WTC11 (cell line): Measurements from ENCODE around the gene SBF2. TPM values are rescaled to one million over a fixed set of nuclear protein-coding genes. Genes with fewer than 3 reads are reported as not detected.

ENCODE experiments used
- ATAC-seq: fragments of 200-7000 bp; cut with Tn5 transposase; 2 replicates; pipeline ENCODE4 v1.10.0; 2021; ENCODE audit warnings: mild to moderate bottlenecking, moderate library complexity
- CTCF ChIA-PET: fragments of 300-600 bp; sonication (Branson Sonifier 250); formaldehyde crosslinking; loops from one replicate; lab custom pipeline; 2021; ENCODE audit warnings: antibody characterized with exemption; lab: Charles Lee
- POLR2A ChIA-PET: fragments of 350-600 bp; sonication (Branson Sonifier 250); formaldehyde crosslinking; loops from one replicate; lab custom pipeline; 2021; ENCODE audit warnings: antibody characterized with exemption; lab: Charles Lee
- DNase-seq: peaks from one replicate; pipeline ENCODE4 v3.0.0; 2021; ENCODE audit warnings: low spot score
- H3K27ac Mint-ChIP-seq: 2 replicates; pipeline ENCODE4 v1.8.0; 2021; ENCODE audit warnings: mixed read lengths
- H3K27me3 Mint-ChIP-seq: 2 replicates; pipeline ENCODE4 v1.8.0; 2021; ENCODE audit warnings: low read depth, mild to moderate bottlenecking, moderate library complexity, mixed read lengths
- H3K36me3 Mint-ChIP-seq: 2 replicates; pipeline ENCODE4 v1.8.0; 2021; ENCODE audit warnings: mixed read lengths
- H3K4me1 Mint-ChIP-seq: 2 replicates; pipeline ENCODE4 v1.8.0; 2022; ENCODE audit warnings: mixed read lengths
- H3K4me3 Mint-ChIP-seq: 2 replicates; pipeline ENCODE4 v1.8.0; 2021; ENCODE audit warnings: mild to moderate bottlenecking, moderate library complexity, mixed read lengths
- H3K9me3 Mint-ChIP-seq: 2 replicates; pipeline ENCODE4 v1.8.0; 2021; ENCODE audit warnings: mixed read lengths
- ATF2 ChIP-seq: sonication (generic); formaldehyde crosslinking; IDR thresholded peaks from 2 replicates; pipeline ENCODE4 v1.8.1; 2022; ENCODE audit warnings: low read depth, missing genetic modification reagents, borderline replicate concordance
- ATF3 ChIP-seq: sonication (generic); formaldehyde crosslinking; conservative IDR thresholded peaks from 2 replicates; pipeline ENCODE4 v1.8.1; 2022; ENCODE audit warnings: mild to moderate bottlenecking, missing genetic modification reagents
- CREB1 ChIP-seq: sonication (generic); formaldehyde crosslinking; IDR thresholded peaks from 2 replicates; pipeline ENCODE4 v1.8.0; 2023; ENCODE audit warnings: mild to moderate bottlenecking, missing genetic modification reagents
- E2F4 ChIP-seq: sonication (generic); formaldehyde crosslinking; IDR thresholded peaks from 2 replicates; pipeline ENCODE4 v1.8.1; 2022; ENCODE audit warnings: low read depth, mild to moderate bottlenecking, moderate library complexity, missing genetic modification reagents, borderline replicate concordance
- EMX1 ChIP-seq: fragments of 250-450 bp; sonication (Bioruptor Pico); IDR thresholded peaks from 2 replicates; pipeline ENCODE4 v1.8.0; 2021; ENCODE audit warnings: mild to moderate bottlenecking
- GABPB1 ChIP-seq: sonication (generic); formaldehyde crosslinking; IDR thresholded peaks from 2 replicates; pipeline ENCODE4 v1.8.1; 2023; ENCODE audit warnings: mild to moderate bottlenecking, missing genetic modification reagents
- KAT7 ChIP-seq: sonication (generic); formaldehyde crosslinking; IDR thresholded peaks from 2 replicates; pipeline ENCODE4 v1.8.1; 2023; ENCODE audit warnings: missing genetic modification reagents, mild to moderate bottlenecking, borderline replicate concordance
- NFE2L1 ChIP-seq: sonication (generic); formaldehyde crosslinking; IDR thresholded peaks from 2 replicates; pipeline ENCODE4 v1.8.1; 2023; ENCODE audit warnings: missing genetic modification reagents
- NR2C2 ChIP-seq: sonication (generic); formaldehyde crosslinking; IDR thresholded peaks from 2 replicates; pipeline ENCODE4 v1.8.0; 2022; ENCODE audit warnings: mild to moderate bottlenecking, missing genetic modification reagents
- STAT6 ChIP-seq: sonication (generic); formaldehyde crosslinking; conservative IDR thresholded peaks from 2 replicates; pipeline ENCODE4 v1.8.1; 2023; ENCODE audit warnings: mild to moderate bottlenecking, low read depth, missing genetic modification reagents, moderate library complexity
- TP53 ChIP-seq: sonication (generic); formaldehyde crosslinking; IDR thresholded peaks from 2 replicates; pipeline ENCODE4 v1.8.1; 2023; ENCODE audit warnings: mild to moderate bottlenecking, missing genetic modification reagents
- USF2 ChIP-seq: sonication (generic); formaldehyde crosslinking; IDR thresholded peaks from 2 replicates; pipeline ENCODE4 v1.8.1; 2023; ENCODE audit warnings: mild to moderate bottlenecking, missing genetic modification reagents, moderate library complexity
- ZNF121 ChIP-seq: sonication (generic); formaldehyde crosslinking; IDR thresholded peaks from 2 replicates; pipeline ENCODE4 v1.8.0; 2023; ENCODE audit warnings: missing genetic modification reagents
- ZNF219 ChIP-seq: sonication (generic); formaldehyde crosslinking; IDR thresholded peaks from 2 replicates; pipeline ENCODE4 v1.8.0; 2023; ENCODE audit warnings: missing genetic modification reagents, mild to moderate bottlenecking, borderline replicate concordance
- ZNF263 ChIP-seq: sonication (generic); formaldehyde crosslinking; IDR thresholded peaks from 2 replicates; pipeline ENCODE4 v1.8.1; 2022; ENCODE audit warnings: low read depth, mild to moderate bottlenecking, moderate library complexity, missing genetic modification reagents
- ZNF317 ChIP-seq: sonication (generic); formaldehyde crosslinking; IDR thresholded peaks from 2 replicates; pipeline ENCODE4 v1.8.1; 2023; ENCODE audit warnings: low read depth, mild to moderate bottlenecking, moderate library complexity, missing genetic modification reagents, borderline replicate concordance
- ZNF423 ChIP-seq: fragments of 250-450 bp; sonication (Bioruptor Pico); IDR thresholded peaks from 2 replicates; pipeline ENCODE4 v2.1.2; 2022; ENCODE audit warnings: mild to moderate bottlenecking, moderate library complexity
- ZNF532 ChIP-seq: fragments of 250-450 bp; sonication (Bioruptor Pico); IDR thresholded peaks from 2 replicates; pipeline ENCODE4 v1.9.0; 2021; ENCODE audit warnings: mild to moderate bottlenecking, borderline replicate concordance
- ZNF671 ChIP-seq: fragments of 250-450 bp; sonication (Bioruptor Pico); IDR thresholded peaks from 2 replicates; pipeline ENCODE4 v1.8.0; 2021; ENCODE audit warnings: mild to moderate bottlenecking
- ZSCAN18 ChIP-seq: fragments of 250-450 bp; sonication (Bioruptor Pico); IDR thresholded peaks from 2 replicates; pipeline ENCODE4 v2.1.2; 2022; ENCODE audit warnings: mild to moderate bottlenecking, moderate library complexity
- total RNA-seq: library from RNA; stranded (reverse); gene quantifications from 3 replicates; pipeline ENCODE4 v1.2.3, GENCODE V29; 2021

The SBF2 gene
- total RNA-seq, 1 experiment from 2014 or later = 47.6 TPM

GRCh38 chr11:9855579-9856287 is 438.3 kb downstream of the SBF2 start:
- no peak overlapping the region for H3K4me3 Mint-ChIP-seq
- peaks cover 25% of the 10 kb centered on the region for H3K4me1 Mint-ChIP-seq
- H3K27me3 Mint-ChIP-seq = no peaks in the 10 kb centered on the region
- POLR2A ChIA-PET = interaction anchor here (0.7 kb wide), 1 partner anchor 28 kb away, joined by 3 read pairs; no protein-coding TSS in a partner anchor
- H3K9me3 Mint-ChIP-seq = no peaks in the 10 kb centered on the region
- CTCF ChIA-PET = interaction anchor here (0.8 kb wide), 1 partner anchor 97 kb away, joined by 3 read pairs; no protein-coding TSS in a partner anchor
- DNase-seq = no peak
- no peak overlapping the region for H3K27ac Mint-ChIP-seq
- TF ChIP-seq ZNF263 (CRISPR knock-in tag) (no peak), ATF2 (no peak), KAT7 (CRISPR knock-in tag) (no peak), ZSCAN18 (no peak)
- ATAC-seq = no peak
- no peaks in the 10 kb centered on the region for H3K36me3 Mint-ChIP-seq

GRCh38 chr11:9853929-9854552 is 440.0 kb downstream of the SBF2 start:
- H3K27me3 Mint-ChIP-seq = no peaks in the 10 kb centered on the region
- H3K36me3 Mint-ChIP-seq = peaks cover 11% of the 10 kb centered on the region
- TF ChIP-seq ZNF317 (no peak), NR2C2 (CRISPR knock-in tag) (no peak), NFE2L1 (CRISPR knock-in tag) (no peak), STAT6 (CRISPR knock-in tag) (no peak), GABPB1 (CRISPR knock-in tag) (no peak), USF2 (CRISPR knock-in tag) (no peak), ZNF121 (CRISPR knock-in tag) (no peak), EMX1 (no peak), CREB1 (CRISPR knock-in tag) (no peak), TP53 (no peak), E2F4 (CRISPR knock-in tag) (no peak), ZNF671 (no peak), ZNF532 (CRISPR knock-in tag) (no peak), ZNF219 (CRISPR knock-in tag) (no peak), ZNF423 (no peak), ZNF263 (CRISPR knock-in tag) (no peak), ATF3 (CRISPR knock-in tag) (no peak)
- TF ChIP-seq, all 79 proteins: peak for 0
- Mint-ChIP-seq H3K4me1 (peaks cover 16% of the 10 kb centered on the region), H3K4me3 (no peak overlapping the region), H3K9me3 (no peaks in the 10 kb centered on the region), H3K27ac (no peak overlapping the region)
- DNase-seq = no peak
- POLR2A ChIA-PET = no interaction called here
- CTCF ChIA-PET = no interaction called here
- no peak for ATAC-seq
